ENCODE data around the gene ACSM3.

ACSM3 gene

DNA sequence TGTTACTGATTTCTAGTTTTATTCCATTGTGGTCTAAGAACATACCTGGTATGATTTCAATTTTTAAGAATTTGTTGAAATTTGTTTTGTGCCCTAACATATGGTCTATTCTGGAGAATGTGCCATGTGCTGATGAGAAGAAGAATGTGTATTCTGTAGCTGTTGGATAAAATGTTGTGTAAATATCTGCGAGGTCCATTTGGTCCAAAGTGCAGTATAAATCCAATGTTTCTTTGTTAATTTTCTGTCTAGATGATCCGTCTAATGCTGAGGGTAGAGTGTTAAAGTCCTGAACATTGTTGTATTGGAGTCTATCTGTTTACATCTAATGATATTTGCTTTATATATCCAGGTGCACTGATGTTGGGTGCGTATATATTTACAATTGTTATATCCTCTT lies 9.9 kb downstream of the ACSM3 start:
- H3K27me3 ChIP-seq (ENCODE audit: control insufficient read depth, insufficient read depth, low read length), result no peaks in the 10 kb centered on the region
- TF ChIP-seq, protein P1, sequence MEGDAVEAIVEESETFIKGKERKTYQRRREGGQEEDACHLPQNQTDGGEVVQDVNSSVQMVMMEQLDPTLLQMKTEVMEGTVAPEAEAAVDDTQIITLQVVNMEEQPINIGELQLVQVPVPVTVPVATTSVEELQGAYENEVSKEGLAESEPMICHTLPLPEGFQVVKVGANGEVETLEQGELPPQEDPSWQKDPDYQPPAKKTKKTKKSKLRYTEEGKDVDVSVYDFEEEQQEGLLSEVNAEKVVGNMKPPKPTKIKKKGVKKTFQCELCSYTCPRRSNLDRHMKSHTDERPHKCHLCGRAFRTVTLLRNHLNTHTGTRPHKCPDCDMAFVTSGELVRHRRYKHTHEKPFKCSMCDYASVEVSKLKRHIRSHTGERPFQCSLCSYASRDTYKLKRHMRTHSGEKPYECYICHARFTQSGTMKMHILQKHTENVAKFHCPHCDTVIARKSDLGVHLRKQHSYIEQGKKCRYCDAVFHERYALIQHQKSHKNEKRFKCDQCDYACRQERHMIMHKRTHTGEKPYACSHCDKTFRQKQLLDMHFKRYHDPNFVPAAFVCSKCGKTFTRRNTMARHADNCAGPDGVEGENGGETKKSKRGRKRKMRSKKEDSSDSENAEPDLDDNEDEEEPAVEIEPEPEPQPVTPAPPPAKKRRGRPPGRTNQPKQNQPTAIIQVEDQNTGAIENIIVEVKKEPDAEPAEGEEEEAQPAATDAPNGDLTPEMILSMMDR (IDR thresholded peaks at IDR 0.05), result no peak

DNA sequence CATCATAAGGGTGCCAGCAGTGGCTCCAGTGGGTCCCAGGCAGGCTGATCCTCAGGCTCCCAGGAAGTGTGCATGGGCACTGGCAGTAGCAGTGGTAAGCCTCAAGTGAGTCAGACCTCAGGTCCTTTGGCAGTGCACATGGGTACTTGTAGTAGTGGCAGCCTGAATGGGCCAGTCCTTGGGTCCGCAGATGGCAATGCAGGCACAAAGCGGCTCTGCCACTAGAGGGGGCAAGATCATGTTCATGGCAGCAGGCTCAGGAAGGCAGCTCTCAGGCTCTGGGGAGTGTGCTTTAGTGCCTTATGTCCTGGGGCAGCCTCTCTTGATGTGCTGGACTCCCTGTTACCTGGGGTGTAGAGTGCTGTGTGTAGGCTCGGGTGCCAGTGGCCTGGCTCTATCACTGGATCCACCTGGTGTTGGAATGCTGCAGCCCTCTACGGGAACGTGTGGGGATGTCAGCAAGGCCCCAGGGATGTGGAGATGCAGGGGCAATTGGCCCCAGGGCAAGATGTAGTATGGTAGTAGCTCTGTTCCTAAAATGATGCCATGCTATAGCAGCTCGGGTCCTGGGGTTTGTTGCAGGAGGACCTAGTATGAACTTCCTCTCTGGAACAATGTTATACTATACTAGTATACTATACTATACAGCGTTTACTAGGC lies 11.0 kb downstream of the ACSM3 start:
- no peak overlapping the region for H3K4me3 ChIP-seq (ENCODE audit: low read depth, low read length)
- H2AFZ ChIP-seq, result peak overlapping the region; percentile 31
- no peak overlapping the region for H3K9ac ChIP-seq
- H3K27me3 ChIP-seq (ENCODE audit: control insufficient read depth, insufficient read depth, low read length), result no peaks in the 10 kb centered on the region
- H3K36me3 ChIP-seq (ENCODE audit: control insufficient read depth, insufficient read depth, low read length), result no peaks in the 10 kb centered on the region
- H3K9me3 ChIP-seq (ENCODE audit: control insufficient read depth, low read length), result no peaks in the 10 kb centered on the region
- H3K4me2 ChIP-seq (ENCODE audit: low read length), result no peak overlapping the region
- TF ChIP-seq, protein P1 (IDR thresholded peaks at IDR 0.05), result peak; percentile 74
- no peaks in the 10 kb centered on the region for H3K4me1 ChIP-seq
- H3K79me2 ChIP-seq, result no peaks in the 10 kb centered on the region
- H3K27ac ChIP-seq, result no peak overlapping the region

More for the DNA sequence above, 9.9 kb downstream of the ACSM3 start:
- Histone ChIP-seq H3K4me1 (no peaks in the 10 kb centered on the region), H3K27ac (no peak overlapping the region), H3K79me2 (no peaks in the 10 kb centered on the region), H3K4me2 (ENCODE audit: low read length) (no peak overlapping the region), H2AFZ (no peak overlapping the region), H3K4me3 (ENCODE audit: low read depth, low read length) (no peak overlapping the region), H3K9me3 (ENCODE audit: control insufficient read depth, low read length) (no peaks in the 10 kb centered on the region), H3K36me3 (ENCODE audit: control insufficient read depth, insufficient read depth, low read length) (no peaks in the 10 kb centered on the region), H3K9ac (no peak overlapping the region)

DNA sequence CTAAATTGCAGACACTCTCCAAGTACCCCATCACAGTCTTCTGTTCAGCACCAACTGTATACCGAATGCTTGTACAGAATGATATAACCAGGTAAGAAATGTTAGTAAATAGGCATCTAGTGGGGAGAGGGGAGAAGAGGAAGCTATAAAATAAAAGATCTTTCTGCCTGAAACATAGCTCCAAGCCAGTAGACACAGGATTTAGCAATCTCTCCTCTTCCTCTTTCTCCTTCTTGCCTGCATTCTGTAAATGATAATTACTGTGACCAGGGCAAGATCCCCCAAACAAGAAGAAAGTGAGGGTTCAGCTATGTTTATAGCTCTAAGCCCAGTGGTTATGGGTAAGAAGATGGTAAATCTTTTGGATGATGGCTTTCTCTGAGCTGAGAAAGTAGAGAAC lies 17.9 kb downstream of the ACSM3 start:
- no peak overlapping the region for H3K9ac ChIP-seq
- H2AFZ ChIP-seq, result no peak overlapping the region
- no peaks in the 10 kb centered on the region for H3K27me3 ChIP-seq (ENCODE audit: control insufficient read depth, insufficient read depth, low read length)
- H3K4me2 ChIP-seq (ENCODE audit: low read length), result no peak overlapping the region
- no peaks in the 10 kb centered on the region for H3K79me2 ChIP-seq
- no peaks in the 10 kb centered on the region for H3K36me3 ChIP-seq (ENCODE audit: control insufficient read depth, insufficient read depth, low read length)
- TF ChIP-seq, protein P1 (IDR thresholded peaks at IDR 0.05), result no peak
- H3K4me3 ChIP-seq (ENCODE audit: low read depth, low read length), result no peak overlapping the region
- no peaks in the 10 kb centered on the region for H3K4me1 ChIP-seq
- H3K9me3 ChIP-seq (ENCODE audit: control insufficient read depth, low read length), result no peaks in the 10 kb centered on the region
- no peak overlapping the region for H3K27ac ChIP-seq

DNA sequence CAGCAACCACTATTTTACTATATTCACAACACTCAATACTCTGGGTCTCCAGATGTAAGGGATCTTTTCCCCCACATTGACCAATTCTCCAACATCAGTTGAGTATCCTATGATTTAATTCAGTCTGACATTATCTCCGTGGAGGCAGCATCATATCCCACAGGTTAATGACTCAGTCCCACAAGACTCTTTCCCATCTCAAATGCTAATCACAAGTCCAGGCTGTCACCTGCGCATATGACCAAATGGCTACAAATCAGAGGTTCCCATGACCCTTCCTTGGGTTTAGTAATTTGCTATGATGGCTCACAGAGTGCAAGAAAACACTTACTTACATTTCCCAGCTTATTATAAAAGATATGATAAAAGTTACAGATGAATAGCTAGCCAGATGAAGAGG lies 18.7 kb downstream of the ACSM3 start:
- H3K4me3 ChIP-seq (ENCODE audit: low read depth, low read length), result no peak overlapping the region
- H3K9ac ChIP-seq, result no peak overlapping the region
- H3K4me1 ChIP-seq, result no peaks in the 10 kb centered on the region
- H3K4me2 ChIP-seq (ENCODE audit: low read length), result no peak overlapping the region
- no peaks in the 10 kb centered on the region for H3K27me3 ChIP-seq (ENCODE audit: control insufficient read depth, insufficient read depth, low read length)
- H3K36me3 ChIP-seq (ENCODE audit: control insufficient read depth, insufficient read depth, low read length), result no peaks in the 10 kb centered on the region
- no peak overlapping the region for H3K27ac ChIP-seq
- TF ChIP-seq, protein P1 (IDR thresholded peaks at IDR 0.05), result no peak
- H2AFZ ChIP-seq, result no peak overlapping the region
- no peaks in the 10 kb centered on the region for H3K79me2 ChIP-seq
- no peaks in the 10 kb centered on the region for H3K9me3 ChIP-seq (ENCODE audit: control insufficient read depth, low read length)

DNA sequence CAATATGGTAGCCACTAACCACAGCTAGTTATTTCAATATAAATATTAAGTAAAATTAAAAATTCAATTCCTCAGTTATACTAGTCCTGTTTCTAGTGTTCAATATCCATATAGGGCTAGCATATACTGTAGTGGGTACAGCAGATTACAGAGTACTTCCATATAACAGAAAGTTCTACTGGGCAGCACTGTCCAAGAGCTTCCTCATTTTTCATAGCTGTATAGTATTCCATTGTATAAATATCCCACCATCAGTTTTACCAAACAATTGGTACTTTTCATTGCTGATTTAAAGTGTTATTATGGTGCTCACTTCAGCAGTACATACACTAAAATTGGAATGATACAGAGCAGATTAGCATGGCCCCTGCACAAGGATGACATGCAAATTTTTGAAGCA lies 20.4 kb downstream of the ACSM3 start:
- Histone ChIP-seq H3K79me2 (no peaks in the 10 kb centered on the region), H3K9me3 (ENCODE audit: control insufficient read depth, low read length) (no peaks in the 10 kb centered on the region), H3K4me3 (ENCODE audit: low read depth, low read length) (no peak overlapping the region), H3K36me3 (ENCODE audit: control insufficient read depth, insufficient read depth, low read length) (no peaks in the 10 kb centered on the region), H3K27me3 (ENCODE audit: control insufficient read depth, insufficient read depth, low read length) (no peaks in the 10 kb centered on the region), H2AFZ (no peak overlapping the region), H3K9ac (no peak overlapping the region), H3K4me2 (ENCODE audit: low read length) (no peak overlapping the region), H3K4me1 (no peaks in the 10 kb centered on the region), H3K27ac (no peak overlapping the region)
- TF ChIP-seq, protein P1 (IDR thresholded peaks at IDR 0.05), result no peak
